Esophagus muscularis mucosa (tissue), 4 donors: Measurements from ENCODE around the gene ACTL8. TPM values are rescaled to one million over a fixed set of nuclear protein-coding genes. Genes with fewer than 3 reads are reported as not detected.

ENCODE experiments used
- DNase-seq: peaks from one replicate; pipeline ENCODE4 v3.0.0-alpha.2; 2017; ENCODE audit errors: extremely low spot score
- H3K27ac ChIP-seq, 4 donors: fragments of 200-600 bp; sonication (generic); replicated peaks in 1 of 4; 1 replicate in 3 of 4; 2 replicates in 1 of 4; pipeline ENCODE4 v1.5.1; 2016 to 2019; ENCODE audit warnings: mild to moderate bottlenecking in 1 of 4
- H3K27me3 ChIP-seq, 4 donors: fragments of 200-600 bp; sonication (generic); one replicate each; pipeline versions ENCODE4 v1.5.1 to v1.6.0; 2016 to 2019
- H3K36me3 ChIP-seq, 4 donors: fragments of 200-600 bp; sonication (generic); one replicate each; pipeline ENCODE4 v1.5.1; 2016 to 2019
- H3K4me1 ChIP-seq, 4 donors: fragments of 200-600 bp; sonication (generic); one replicate each; pipeline ENCODE4 v1.5.1; 2016 to 2019
- H3K4me3 ChIP-seq, 4 donors: fragments of 200-600 bp; sonication (generic); 1 replicate in 2 of 4; 2 replicates in 2 of 4; pipeline ENCODE4 v1.5.1; 2016 to 2019; ENCODE audit warnings: mild to moderate bottlenecking in 4 of 4, moderate library complexity in 1 of 4
- H3K9me3 ChIP-seq, 4 donors: fragments of 200-600 bp; sonication (generic); 1 replicate in 3 of 4; 2 replicates in 1 of 4; pipeline ENCODE4 v1.5.1; 2016 to 2019
- CTCF ChIP-seq, 3 experiments: fragments of 200-600 bp in 2 of 3; fragments of 450-650 bp in 1 of 3; sonication (generic) in 2 of 3; IDR thresholded peaks; one replicate each; pipeline ENCODE4 v1.5.1; 2017 to 2019; ENCODE audit warnings: antibody characterized with exemption in 3 of 3, mild to moderate bottlenecking in 2 of 3, moderate library complexity in 1 of 3
- EP300 ChIP-seq: sonication (generic); formaldehyde crosslinking; IDR thresholded peaks from one replicate; pipeline ENCODE4 v1.6.1; 2017; ENCODE audit warnings: antibody characterized with exemption
- POLR2A ChIP-seq: fragments of 450-650 bp; IDR thresholded peaks from one replicate; pipeline ENCODE4 v1.6.1; 2017; ENCODE audit warnings: antibody characterized with exemption, moderate library complexity, mild to moderate bottlenecking, low read depth
- POLR2AphosphoS5 ChIP-seq, 2 donors: sonication (generic); formaldehyde crosslinking; IDR thresholded peaks; one replicate each; pipeline ENCODE4 v1.6.1; 2017; ENCODE audit warnings: antibody characterized with exemption in 2 of 2
- WGBS: methylation state at CpG from one replicate; pipeline ENCODE4 v1.1.5; 2018; 5-methylcytosine and 5-hydroxymethylcytosine counted together
- intact Hi-C: fragments of 100-400 bp; cut with DNase I; formaldehyde crosslinking; loops from one replicate; pipeline ENCODE4 v1.15.1; 2023
- total RNA-seq, 4 donors: library from RNA; depleted of rRNA; stranded (reverse); fragments of >200 nt; gene quantifications; one replicate each; pipeline versions ENCODE4 v1.1.0 to v1.2.1, GENCODE V29; 2016

Gene ACTL8
- total RNA-seq, 4 donors from 2014 or later: not detected

GRCh38 chr1:17870679-17871078 lies 115.5 kb downstream of the ACTL8 start:
- H3K27me3 ChIP-seq: peaks cover 0 to 12% (median 0%) of the 10 kb centered on the region in 4 donors
- intact Hi-C loops: no loop called here
- H3K27ac ChIP-seq: no peak overlapping the region

GRCh38 chr1:17873007-17873675 lies 118.0 kb downstream of the ACTL8 start:
- Histone ChIP-seq H3K9me3 (peaks cover 0 to 3% (median 0%) of the 10 kb centered on the region in 4 donors), H3K4me3 (no peak overlapping the region), H3K4me1 (peaks cover 0 to 7% (median 3%) of the 10 kb centered on the region in 4 donors), H3K36me3 (no peaks in the 10 kb centered on the region), H3K27me3 (peaks cover 0 to 7% (median 0%) of the 10 kb centered on the region in 4 donors), H3K27ac (no peak overlapping the region)
- no peak for DNase-seq
- no peak for TF ChIP-seq POLR2AphosphoS5 (IDR thresholded peaks at IDR 0.05)
- TF ChIP-seq EP300: no peak
- no peak for TF ChIP-seq POLR2A
- TF ChIP-seq CTCF (IDR thresholded peaks at IDR 0.05): no peak
- 96% methylated on average over 5 of the region's 8 CpGs for WGBS
- intact Hi-C loops: no loop called here

More at GRCh38 chr1:17870679-17871078, 115.5 kb downstream of the ACTL8 start:
- H3K36me3 ChIP-seq: no peaks in the 10 kb centered on the region
- peaks cover 0 to 3% (median 0%) of the 10 kb centered on the region in 4 donors for H3K9me3 ChIP-seq
- peaks cover 0 to 7% (median 3%) of the 10 kb centered on the region in 4 donors for H3K4me1 ChIP-seq
- no peak overlapping the region for H3K4me3 ChIP-seq
- TF ChIP-seq POLR2AphosphoS5 (IDR thresholded peaks at IDR 0.05) (no peak), CTCF (IDR thresholded peaks at IDR 0.05) (no peak), POLR2A (no peak), EP300 (no peak)
- no peak for DNase-seq
- WGBS: 88% methylated on average over 1 of the region's 1 CpG

GRCh38 chr1:17874231-17874630 lies 119.1 kb downstream of the ACTL8 start:
- Histone ChIP-seq H3K27ac (no peak overlapping the region), H3K27me3 (peaks cover 0 to 1% (median 0%) of the 10 kb centered on the region in 4 donors), H3K4me1 (peaks cover 0 to 7% (median 3%) of the 10 kb centered on the region in 4 donors), H3K4me3 (no peak overlapping the region), H3K9me3 (peaks cover 0 to 3% (median 0%) of the 10 kb centered on the region in 4 donors), H3K36me3 (no peaks in the 10 kb centered on the region)
- 85% methylated on average over 1 of the region's 1 CpG for WGBS
- intact Hi-C loops: no loop called here
- DNase-seq: no peak
- TF ChIP-seq EP300 (no peak), POLR2AphosphoS5 (IDR thresholded peaks at IDR 0.05) (no peak), CTCF (IDR thresholded peaks at IDR 0.05) (no peak), POLR2A (no peak)

- Histone ChIP-seq H3K4me1 (peaks cover 0 to 7% (median 3%) of the 10 kb centered on the region in 4 donors), H3K4me3 (no peak overlapping the region), H3K27me3 (peaks cover 0 to under 1% (median 0%) of the 10 kb centered on the region in 4 donors), H3K9me3 (peaks cover 0 to 3% (median 0%) of the 10 kb centered on the region in 4 donors), H3K27ac (no peak overlapping the region), H3K36me3 (no peaks in the 10 kb centered on the region)
- DNase-seq: no peak
- whole genome bisulfite sequencing: 23% methylated on average over 5 of the region's 5 CpGs
- TF ChIP-seq POLR2A (no peak), EP300 (no peak), CTCF (IDR thresholded peaks at IDR 0.05) (no peak), POLR2AphosphoS5 (IDR thresholded peaks at IDR 0.05) (no peak)
- intact Hi-C loops: no loop called here
Measured at GRCh38 chr1:17874710-17875109, 119.6 kb downstream of the ACTL8 start.
